Subcutaneous adipose tissue (tissue), 4 donors: ENCODE results near the gene TTYH2. TPM values are rescaled to one million over a fixed set of nuclear protein-coding genes. Genes with fewer than 3 reads are reported as not detected.

ENCODE experiments used
- total RNA-seq, 4 donors: library from RNA; depleted of rRNA; stranded (reverse); fragments of >200 nt; gene quantifications; one replicate each; pipeline ENCODE4 v1.1.0, GENCODE V29; 2016

Gene TTYH2
- total RNA-seq, 4 donors from 2014 or later: 4.6 to 14.4 (median 5.9) TPM

Other genes with a start within 250 kb of the TTYH2 start
- gene RPL38, start 9.9 kb upstream of the TTYH2 start, total RNA-seq: 100 to 1,000 TPM; 410 to 881 (median 581) TPM
- gene DNAI2, start 60.7 kb downstream of the TTYH2 start, total RNA-seq: not detected
- gene KIF19, start 112.7 kb downstream of the TTYH2 start, total RNA-seq: 1 to 10 TPM in 2 of 4 donors, under 1 TPM in 2; 0.49 to 8.5 (median 0.89) TPM
- gene BTBD17, start 148.3 kb downstream of the TTYH2 start, total RNA-seq: not detected
- under 1 TPM in 1 of 4 donors, not detected in 3; 0.22 TPM for gene GPR142, start 153.9 kb downstream of the TTYH2 start, total RNA-seq
- 10 to 100 TPM in 2 of 4 donors, 1 to 10 TPM in 2; 3.8 to 19.8 (median 9.9) TPM for gene GPRC5C, start 218.5 kb downstream of the TTYH2 start, total RNA-seq